B cell (primary cell): ENCODE results near the gene RARRES2.

Experiments used
- EZH2 ChIP-seq: IDR thresholded peaks from 2 replicates; pipeline ENCODE4 v1.6.1; 2012; ENCODE audit warnings: borderline replicate concordance, low read depth, mild to moderate bottlenecking, moderate library complexity, low read length; ENCODE audit not compliant: insufficient read depth, poor library complexity, severe bottlenecking
- TF ChIP-seq, protein P1 (sequence below): fragments of 200-600 bp; IDR thresholded peaks from one replicate; pipeline ENCODE4 v1.8.0; 2022; ENCODE audit warnings: antibody characterized with exemption, mild to moderate bottlenecking

DNA sequence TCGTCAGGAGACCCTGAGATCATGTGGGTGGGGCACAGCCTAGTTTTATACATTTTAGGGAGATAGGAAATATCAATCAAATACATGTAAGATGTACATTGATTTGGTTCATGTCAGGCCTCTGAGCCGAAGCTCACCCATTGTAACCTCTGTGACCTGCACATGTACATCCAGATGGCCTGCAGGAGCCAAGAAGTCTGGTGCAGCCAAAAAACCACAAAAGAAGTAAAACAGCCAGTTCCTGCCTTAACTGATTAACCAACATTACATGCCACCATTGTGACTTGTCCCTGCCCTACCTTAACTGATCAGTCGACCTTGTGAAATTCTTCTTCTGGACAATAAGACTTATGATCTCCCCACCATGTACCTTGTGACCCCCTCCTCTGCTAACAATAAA lies 34.3 kb downstream of the RARRES2 start:
- TF ChIP-seq, protein P1, sequence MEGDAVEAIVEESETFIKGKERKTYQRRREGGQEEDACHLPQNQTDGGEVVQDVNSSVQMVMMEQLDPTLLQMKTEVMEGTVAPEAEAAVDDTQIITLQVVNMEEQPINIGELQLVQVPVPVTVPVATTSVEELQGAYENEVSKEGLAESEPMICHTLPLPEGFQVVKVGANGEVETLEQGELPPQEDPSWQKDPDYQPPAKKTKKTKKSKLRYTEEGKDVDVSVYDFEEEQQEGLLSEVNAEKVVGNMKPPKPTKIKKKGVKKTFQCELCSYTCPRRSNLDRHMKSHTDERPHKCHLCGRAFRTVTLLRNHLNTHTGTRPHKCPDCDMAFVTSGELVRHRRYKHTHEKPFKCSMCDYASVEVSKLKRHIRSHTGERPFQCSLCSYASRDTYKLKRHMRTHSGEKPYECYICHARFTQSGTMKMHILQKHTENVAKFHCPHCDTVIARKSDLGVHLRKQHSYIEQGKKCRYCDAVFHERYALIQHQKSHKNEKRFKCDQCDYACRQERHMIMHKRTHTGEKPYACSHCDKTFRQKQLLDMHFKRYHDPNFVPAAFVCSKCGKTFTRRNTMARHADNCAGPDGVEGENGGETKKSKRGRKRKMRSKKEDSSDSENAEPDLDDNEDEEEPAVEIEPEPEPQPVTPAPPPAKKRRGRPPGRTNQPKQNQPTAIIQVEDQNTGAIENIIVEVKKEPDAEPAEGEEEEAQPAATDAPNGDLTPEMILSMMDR, result no peak
- no peak for TF ChIP-seq EZH2
